CD1c-positive myeloid dendritic cell (primary cell): Measurements from ENCODE around the gene OR52E5.

ENCODE experiments used
- DNase-seq: peaks from one replicate; pipeline ENCODE4 v3.0.0-alpha.2; 2016; ENCODE audit errors: extremely low spot score

OR52E5 gene

DNA sequence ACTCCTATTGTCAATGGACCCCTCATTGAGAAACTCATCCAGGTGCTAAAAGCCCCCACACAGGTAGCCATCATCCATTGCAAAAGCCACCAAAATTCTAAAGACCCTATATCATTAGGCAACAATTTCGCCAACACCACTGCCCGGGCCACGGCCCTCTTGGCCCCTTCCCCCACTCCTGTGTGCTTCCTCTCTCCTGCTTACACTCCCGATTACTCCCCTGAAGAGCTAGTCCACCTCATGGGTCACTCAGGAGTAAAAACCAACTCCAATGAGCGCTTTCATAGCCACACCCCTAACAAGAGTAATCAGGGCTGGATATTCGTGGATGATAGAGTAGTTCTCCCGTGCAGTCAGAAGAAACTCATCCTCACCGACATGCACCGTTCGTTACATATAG is 40.1 kb downstream of the OR52E5 start:
- no peak for DNase-seq

DNA sequence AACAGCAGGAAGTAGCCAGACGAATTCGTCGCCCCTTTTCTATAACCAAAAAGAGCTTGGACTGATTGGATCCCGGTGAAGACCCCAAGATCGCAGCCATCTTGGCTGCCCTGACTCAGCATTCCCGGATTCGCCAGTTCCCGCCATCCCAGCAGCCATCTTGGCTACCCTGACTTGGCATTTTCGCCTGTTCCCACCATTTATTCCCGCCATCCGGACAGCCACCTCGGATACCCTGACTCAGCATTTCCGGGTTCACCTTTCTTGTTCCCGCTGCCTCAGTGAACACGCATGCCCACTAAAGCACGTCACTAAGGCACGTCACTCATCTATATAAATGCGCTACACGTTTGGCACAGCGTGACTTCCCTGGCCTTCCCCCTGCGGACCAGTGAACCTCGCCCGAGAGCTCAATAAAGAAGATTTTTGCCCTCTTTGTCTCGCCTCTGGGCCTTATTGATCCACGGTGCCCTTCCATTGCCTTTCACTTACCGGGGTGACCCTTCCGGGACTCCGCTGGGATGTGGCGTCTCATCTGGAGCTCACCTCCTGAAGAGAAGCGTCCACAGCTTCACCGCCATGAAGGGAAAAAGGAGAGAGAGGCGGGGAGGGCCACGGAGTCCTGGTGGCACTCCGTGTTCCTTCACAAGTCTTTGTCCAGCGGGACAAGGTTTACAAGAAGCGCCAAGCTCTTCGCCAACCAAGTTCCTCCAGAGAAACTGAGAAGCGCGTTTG is 45.0 kb downstream of the OR52E5 start:
- no peak for DNase-seq

DNA sequence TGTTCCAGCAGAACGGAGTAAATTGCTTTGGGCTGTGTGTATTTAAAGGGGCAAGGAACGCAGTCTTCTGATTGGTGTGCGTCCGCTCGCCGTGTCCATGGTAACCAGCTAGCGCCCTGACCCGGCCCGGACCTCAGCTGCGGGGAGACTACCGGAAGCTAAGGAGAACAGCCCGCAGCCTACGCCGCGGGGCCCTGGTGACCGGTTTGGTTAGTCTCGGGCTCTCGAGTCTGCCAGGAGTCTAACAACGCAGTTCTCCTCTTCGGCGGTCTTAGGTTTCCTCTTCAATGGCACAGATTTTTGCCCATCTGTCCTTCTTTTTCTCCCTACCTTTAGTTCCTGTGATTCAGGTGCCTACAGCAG is 45.6 kb downstream of the OR52E5 start:
- DNase-seq = no peak

DNA sequence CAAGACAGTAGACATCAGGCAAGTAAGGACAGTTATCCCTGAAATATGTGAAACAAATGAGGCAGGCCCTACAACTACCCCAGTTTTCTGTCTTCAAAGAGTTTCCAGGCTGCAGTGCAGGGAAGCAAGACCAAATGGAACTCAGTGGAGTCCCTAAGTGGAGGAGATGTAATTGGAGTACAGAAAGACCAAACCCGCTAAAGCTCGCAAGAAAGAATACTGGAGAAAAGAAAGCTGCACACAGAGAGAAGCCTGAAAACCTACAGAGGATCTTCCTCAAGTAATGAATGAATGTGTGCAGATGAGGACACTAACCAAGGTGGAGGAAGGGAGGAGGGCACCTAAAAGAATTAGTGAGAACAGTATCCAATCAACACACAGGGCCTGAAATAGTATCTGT is 47.7 kb downstream of the OR52E5 start:
- DNase-seq = no peak

DNA sequence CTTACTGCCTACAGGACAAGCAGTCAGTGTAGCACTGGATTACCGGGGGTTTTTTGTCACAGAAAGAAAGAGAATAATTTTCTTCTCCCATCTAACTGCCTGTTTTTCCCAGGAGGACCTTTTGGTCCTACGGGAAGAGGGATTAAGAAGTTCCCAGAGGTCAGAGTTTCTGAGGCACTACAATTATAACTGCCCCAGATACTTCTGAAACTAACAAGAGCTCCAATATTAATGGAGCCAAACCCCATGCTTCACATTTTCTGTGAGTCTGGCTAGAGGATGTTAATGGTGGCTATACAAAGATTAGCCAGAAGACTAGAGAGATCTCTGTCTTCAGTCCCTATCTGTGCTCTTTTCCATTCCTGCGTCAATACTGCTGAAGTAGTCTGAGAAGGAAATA is 48.9 kb downstream of the OR52E5 start, which contains the start of gene OR56A3:
Gene OR56A3 (plus strand): TSS at position 301 of the 400 bp plus-strand sequence. CDS start 5,096 bp downstream, outside the sequence.
- DNase-seq = no peak
